Endothelial cell (in vitro differentiated cells): ENCODE measurements around the gene CDK14. TPM values are rescaled to one million over a fixed set of nuclear protein-coding genes. Genes with fewer than 3 reads are reported as not detected.

Source experiments
- DNase-seq: peaks from one replicate; pipeline ENCODE4 v3.0.0; 2021; ENCODE audit warnings: low spot score
- H3K27ac Mint-ChIP-seq: one replicate; pipeline ENCODE4 v1.8.0; 2021; ENCODE audit warnings: mixed read lengths, inconsistent platforms; ENCODE audit not compliant: unreplicated experiment
- H3K27me3 Mint-ChIP-seq: one replicate; pipeline ENCODE4 v1.8.0; 2021; ENCODE audit warnings: mild to moderate bottlenecking, moderate library complexity, mixed read lengths, inconsistent platforms; ENCODE audit not compliant: unreplicated experiment
- H3K36me3 Mint-ChIP-seq: one replicate; pipeline ENCODE4 v1.8.0; 2021; ENCODE audit warnings: mild to moderate bottlenecking, low read depth, mixed read lengths, inconsistent platforms; ENCODE audit not compliant: unreplicated experiment
- H3K4me1 Mint-ChIP-seq: one replicate; pipeline ENCODE4 v1.8.0; 2021; ENCODE audit warnings: mild to moderate bottlenecking, mixed read lengths, inconsistent platforms; ENCODE audit not compliant: unreplicated experiment
- H3K4me3 Mint-ChIP-seq: one replicate; pipeline ENCODE4 v1.8.0; 2021; ENCODE audit warnings: mild to moderate bottlenecking, mixed read lengths, inconsistent platforms; ENCODE audit not compliant: unreplicated experiment
- H3K9me3 Mint-ChIP-seq: one replicate; pipeline ENCODE4 v1.8.0; 2021; ENCODE audit warnings: mixed read lengths, inconsistent platforms; ENCODE audit not compliant: unreplicated experiment
- total RNA-seq: library from RNA; stranded (reverse); fragmentation: NEBNext Ultra II Directional; extraction: Animal tissue kit (Norgen Biotek cat#: 25700); gene quantifications from one replicate; pipeline ENCODE4 v1.2.1, GENCODE V29; 2021; ENCODE audit not compliant: unreplicated experiment
- TF ChIP-seq, protein P1 (sequence below): fragments of 200-600 bp; sonication (generic); IDR thresholded peaks from one replicate; pipeline ENCODE4 v1.5.0; 2021; ENCODE audit warnings: antibody characterized with exemption; ENCODE audit not compliant: unreplicated experiment

Gene CDK14
- total RNA-seq, 1 donor from 2014 or later, result 30.2 TPM

DNA sequence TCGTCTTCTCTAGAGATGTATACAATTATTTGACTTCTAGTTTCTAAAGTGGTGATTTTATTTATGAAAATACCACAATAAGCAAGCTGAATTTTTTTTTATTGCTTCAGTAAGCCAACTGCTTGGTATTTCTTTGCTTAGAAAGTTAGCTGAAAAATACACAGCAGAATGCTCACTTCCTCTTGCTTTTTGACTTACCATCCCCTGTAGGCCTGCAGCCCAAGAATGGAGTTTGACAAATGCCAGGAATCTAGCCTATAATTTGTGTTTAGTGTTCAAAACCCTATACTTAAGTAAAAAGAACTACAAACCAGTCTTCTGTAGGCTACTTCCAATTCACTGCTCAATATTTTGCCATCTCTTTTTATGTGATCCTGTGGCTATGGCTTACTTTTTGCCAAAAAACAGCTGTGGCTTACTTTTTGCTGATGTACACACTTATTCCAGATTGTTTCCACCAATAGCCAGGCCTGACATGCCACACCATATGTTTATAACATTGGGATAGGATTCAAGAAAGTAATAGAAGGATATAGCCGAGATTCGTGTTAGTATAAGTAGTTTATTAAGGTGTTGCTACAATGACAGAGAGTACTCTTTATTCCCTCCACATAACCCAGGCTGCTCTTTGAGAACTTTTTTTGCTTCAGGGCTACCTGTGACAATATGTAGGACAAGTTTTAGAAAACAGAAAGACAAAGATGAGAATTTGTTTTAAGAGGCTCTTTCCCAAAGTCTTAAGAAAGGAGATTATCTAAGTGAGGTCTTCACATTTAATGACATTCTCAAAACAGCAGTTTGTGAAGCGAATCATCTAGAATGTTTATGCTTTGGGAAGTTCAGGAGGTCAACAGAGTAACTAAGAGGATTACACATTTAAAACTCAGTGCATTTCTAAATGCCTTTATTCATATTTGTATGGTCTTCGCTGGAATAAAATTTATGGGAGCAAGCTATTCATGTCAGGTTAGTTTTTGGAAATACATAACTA is 404.2 kb downstream of the CDK14 start:
- TF ChIP-seq, protein P1, sequence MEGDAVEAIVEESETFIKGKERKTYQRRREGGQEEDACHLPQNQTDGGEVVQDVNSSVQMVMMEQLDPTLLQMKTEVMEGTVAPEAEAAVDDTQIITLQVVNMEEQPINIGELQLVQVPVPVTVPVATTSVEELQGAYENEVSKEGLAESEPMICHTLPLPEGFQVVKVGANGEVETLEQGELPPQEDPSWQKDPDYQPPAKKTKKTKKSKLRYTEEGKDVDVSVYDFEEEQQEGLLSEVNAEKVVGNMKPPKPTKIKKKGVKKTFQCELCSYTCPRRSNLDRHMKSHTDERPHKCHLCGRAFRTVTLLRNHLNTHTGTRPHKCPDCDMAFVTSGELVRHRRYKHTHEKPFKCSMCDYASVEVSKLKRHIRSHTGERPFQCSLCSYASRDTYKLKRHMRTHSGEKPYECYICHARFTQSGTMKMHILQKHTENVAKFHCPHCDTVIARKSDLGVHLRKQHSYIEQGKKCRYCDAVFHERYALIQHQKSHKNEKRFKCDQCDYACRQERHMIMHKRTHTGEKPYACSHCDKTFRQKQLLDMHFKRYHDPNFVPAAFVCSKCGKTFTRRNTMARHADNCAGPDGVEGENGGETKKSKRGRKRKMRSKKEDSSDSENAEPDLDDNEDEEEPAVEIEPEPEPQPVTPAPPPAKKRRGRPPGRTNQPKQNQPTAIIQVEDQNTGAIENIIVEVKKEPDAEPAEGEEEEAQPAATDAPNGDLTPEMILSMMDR, result no peak
- DNase-seq, result no peak
- H3K9me3 Mint-ChIP-seq, result no peaks in the 10 kb centered on the region
- no peak overlapping the region for H3K4me3 Mint-ChIP-seq
- H3K27ac Mint-ChIP-seq, result no peak overlapping the region
- H3K36me3 Mint-ChIP-seq, result no peaks in the 10 kb centered on the region
- no peaks in the 10 kb centered on the region for H3K4me1 Mint-ChIP-seq
- H3K27me3 Mint-ChIP-seq, result no peaks in the 10 kb centered on the region

DNA sequence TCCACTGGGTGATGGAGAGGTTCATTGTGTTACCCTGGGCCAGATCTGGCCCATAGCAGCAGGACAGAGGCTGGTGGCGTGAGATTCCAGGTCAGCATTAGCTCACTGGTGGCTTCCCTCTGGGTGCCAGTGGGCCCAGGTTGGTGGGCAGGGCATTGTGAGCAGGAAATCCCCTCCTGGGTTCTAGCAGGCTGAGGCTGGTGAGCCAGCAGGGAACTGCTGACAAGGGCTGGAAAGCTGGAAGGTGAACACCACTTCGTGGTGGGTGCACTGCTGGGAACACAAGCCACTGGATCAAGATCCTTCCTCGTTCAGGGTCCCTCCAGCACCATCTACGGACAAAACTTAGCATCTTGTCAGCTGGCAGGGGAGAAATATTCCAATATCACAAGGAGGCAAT is 408.9 kb downstream of the CDK14 start:
- no peaks in the 10 kb centered on the region for H3K4me1 Mint-ChIP-seq
- H3K27me3 Mint-ChIP-seq, result no peaks in the 10 kb centered on the region
- no peak overlapping the region for H3K27ac Mint-ChIP-seq
- no peaks in the 10 kb centered on the region for H3K36me3 Mint-ChIP-seq
- no peak overlapping the region for H3K4me3 Mint-ChIP-seq
- TF ChIP-seq, protein P1, result no peak
- no peak for DNase-seq
- H3K9me3 Mint-ChIP-seq, result no peaks in the 10 kb centered on the region

DNA sequence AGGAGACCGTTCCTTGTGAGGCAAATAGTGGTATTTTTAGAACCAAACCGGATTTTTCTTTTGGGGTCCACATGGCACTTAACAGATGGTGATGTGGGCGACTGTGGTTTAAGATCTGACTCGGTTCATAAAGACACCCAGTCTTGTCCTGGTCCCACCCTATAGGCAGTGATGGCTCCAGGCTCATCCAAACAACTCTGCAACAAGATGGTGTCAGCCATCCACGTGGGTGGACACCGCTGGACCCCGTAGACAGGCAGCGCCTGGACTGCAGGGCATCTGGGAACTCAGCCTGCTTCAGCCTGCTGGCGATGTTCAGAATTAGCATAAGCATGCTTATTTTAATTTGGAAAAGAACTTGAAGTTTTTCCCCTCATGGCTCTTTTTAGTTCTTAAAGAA is 409.7 kb downstream of the CDK14 start:
- H3K9me3 Mint-ChIP-seq, result no peaks in the 10 kb centered on the region
- no peaks in the 10 kb centered on the region for H3K36me3 Mint-ChIP-seq
- H3K4me3 Mint-ChIP-seq, result no peak overlapping the region
- H3K4me1 Mint-ChIP-seq, result no peaks in the 10 kb centered on the region
- TF ChIP-seq, protein P1, result no peak
- no peak overlapping the region for H3K27ac Mint-ChIP-seq
- no peaks in the 10 kb centered on the region for H3K27me3 Mint-ChIP-seq
- DNase-seq, result no peak

DNA sequence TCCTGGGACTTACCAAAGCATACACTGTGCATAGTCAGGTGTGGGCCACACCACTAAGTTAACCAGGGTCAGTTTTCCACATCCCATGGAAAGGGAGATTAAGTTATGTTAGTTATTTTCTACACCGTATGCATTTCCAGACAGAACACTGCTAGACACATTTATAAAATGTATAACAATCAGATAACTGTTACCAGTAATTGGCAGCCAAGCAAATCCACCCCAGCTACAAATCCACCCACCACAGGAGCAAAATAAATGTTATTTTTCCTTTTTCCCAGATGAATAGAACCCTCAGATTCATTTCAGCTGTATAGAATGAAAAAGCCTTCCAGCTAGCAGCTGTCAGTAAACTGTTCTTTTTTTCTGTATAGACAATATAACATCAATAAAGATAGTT is 411.2 kb downstream of the CDK14 start:
- Mint-ChIP-seq H3K9me3 (no peaks in the 10 kb centered on the region), H3K36me3 (no peaks in the 10 kb centered on the region), H3K27ac (no peak overlapping the region), H3K27me3 (no peaks in the 10 kb centered on the region), H3K4me3 (no peak overlapping the region), H3K4me1 (peaks cover 3% of the 10 kb centered on the region)
- TF ChIP-seq, protein P1, result no peak
- DNase-seq, result no peak

DNA sequence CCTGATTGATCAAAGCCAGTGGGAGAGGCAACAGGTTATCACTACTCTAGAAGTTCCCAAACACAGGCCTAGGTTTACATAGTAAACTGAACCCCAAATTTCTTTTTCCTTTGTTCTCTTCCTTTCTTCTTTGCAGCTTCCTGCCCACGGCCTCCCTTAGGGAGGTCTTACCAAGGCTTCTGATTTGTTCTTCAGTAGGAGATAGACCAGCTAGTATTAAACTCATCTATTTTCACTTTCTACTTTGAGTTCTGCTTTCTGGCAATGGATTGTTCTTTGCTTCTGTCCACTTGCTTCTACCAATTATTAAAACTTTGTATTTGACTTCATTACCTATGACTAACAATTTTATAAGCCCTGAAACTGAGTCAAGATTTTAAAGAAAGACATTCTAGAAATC is 417.0 kb downstream of the CDK14 start:
- TF ChIP-seq, protein P1, result no peak
- no peak for DNase-seq
- Mint-ChIP-seq H3K4me3 (no peak overlapping the region), H3K9me3 (no peaks in the 10 kb centered on the region), H3K4me1 (peaks cover 12% of the 10 kb centered on the region), H3K27ac (no peak overlapping the region), H3K36me3 (no peaks in the 10 kb centered on the region), H3K27me3 (no peaks in the 10 kb centered on the region)
